ENCODE measurements around the gene NEUROD4.
"Not testable (repeated sequence)": the region's sequence is repeated elsewhere in the genome, so short reads cannot be mapped to it uniquely, and the experiment has no call there.

The NEUROD4 gene

GRCh38 chr12:54984658-54985376, 35.0 kb upstream of the NEUROD4 start, which contains the start of gene TESPA1:
Gene TESPA1 (minus strand): TSS chr12:54984762. CDS start chr12:54974562, 10,200 bp downstream.
- H3K36me3 ChIP-seq (ENCODE audit: control insufficient read depth, insufficient read depth, low read length) = no peaks in the 10 kb centered on the region
- no peaks in the 10 kb centered on the region for H3K27me3 ChIP-seq (ENCODE audit: control insufficient read depth, insufficient read depth, low read length)
- no peak within 1 kb of the TSS for H3K9ac ChIP-seq (ENCODE audit: low read depth, low read length)
- no peaks in the 10 kb centered on the region for H3K9me3 ChIP-seq (ENCODE audit: control insufficient read depth, insufficient read depth, low read length)
- H3K4me3 ChIP-seq (ENCODE audit: low read depth, low read length) = no peak within 1 kb of the TSS
- H3K27ac ChIP-seq (ENCODE audit: low read depth, low read length) = no peak within 1 kb of the TSS
- H3K4me1 ChIP-seq (ENCODE audit: control insufficient read depth, insufficient read depth, low read length) = no peaks in the 10 kb centered on the region

GRCh38 chr12:54986773-54987172, 33.0 kb upstream of the NEUROD4 start:
- H3K4me1 ChIP-seq (ENCODE audit: control insufficient read depth, insufficient read depth, low read length) = not testable (repeated sequence)

GRCh38 chr12:54987611-54988231, 32.1 kb upstream of the NEUROD4 start:
- Histone ChIP-seq H3K27me3 (ENCODE audit: control insufficient read depth, insufficient read depth, low read length) (no peaks in the 10 kb centered on the region), H3K27ac (ENCODE audit: low read depth, low read length) (no peak overlapping the region), H3K4me3 (ENCODE audit: low read depth, low read length) (no peak overlapping the region), H3K9ac (ENCODE audit: low read depth, low read length) (no peak overlapping the region), H3K36me3 (ENCODE audit: control insufficient read depth, insufficient read depth, low read length) (no peaks in the 10 kb centered on the region), H3K4me1 (ENCODE audit: control insufficient read depth, insufficient read depth, low read length) (no peaks in the 10 kb centered on the region), H3K9me3 (ENCODE audit: control insufficient read depth, insufficient read depth, low read length) (no peaks in the 10 kb centered on the region)

More at GRCh38 chr12:54986773-54987172, 33.0 kb upstream of the NEUROD4 start:
- not testable (repeated sequence) for H3K9ac ChIP-seq (ENCODE audit: low read depth, low read length); H3K27me3 ChIP-seq (ENCODE audit: control insufficient read depth, insufficient read depth, low read length); H3K9me3 ChIP-seq (ENCODE audit: control insufficient read depth, insufficient read depth, low read length); H3K27ac ChIP-seq (ENCODE audit: low read depth, low read length); H3K4me3 ChIP-seq (ENCODE audit: low read depth, low read length); H3K36me3 ChIP-seq (ENCODE audit: control insufficient read depth, insufficient read depth, low read length)

- Histone ChIP-seq H3K27me3 (ENCODE audit: control insufficient read depth, insufficient read depth, low read length) (no peaks in the 10 kb centered on the region), H3K9ac (ENCODE audit: low read depth, low read length) (no peak overlapping the region), H3K4me3 (ENCODE audit: low read depth, low read length) (no peak overlapping the region), H3K9me3 (ENCODE audit: control insufficient read depth, insufficient read depth, low read length) (no peaks in the 10 kb centered on the region), H3K27ac (ENCODE audit: low read depth, low read length) (no peak overlapping the region), H3K36me3 (ENCODE audit: control insufficient read depth, insufficient read depth, low read length) (no peaks in the 10 kb centered on the region), H3K4me1 (ENCODE audit: control insufficient read depth, insufficient read depth, low read length) (no peaks in the 10 kb centered on the region)
Observed at GRCh38 chr12:54988402-54989054, 31.2 kb upstream of the NEUROD4 start.

DNA sequence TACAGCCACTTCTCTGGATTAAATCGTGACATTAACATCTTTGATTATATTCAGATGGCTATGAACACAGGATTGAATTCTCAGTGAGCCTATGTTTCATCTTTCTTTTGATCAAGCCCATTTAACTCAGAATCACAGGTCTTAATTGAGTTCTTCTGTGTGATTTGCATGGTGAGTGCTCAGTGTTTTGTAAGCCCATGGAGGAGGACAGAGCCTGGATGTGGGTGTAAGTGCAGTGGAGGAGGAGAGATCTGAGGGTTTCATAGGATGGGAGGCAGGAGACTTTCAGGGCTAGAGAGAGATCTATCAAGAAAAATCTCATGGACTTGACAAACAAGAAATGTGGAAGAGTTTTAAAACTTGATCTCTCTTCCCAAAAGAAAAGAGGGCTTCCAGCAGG, 29.9 kb upstream of the NEUROD4 start:
- H3K9me3 ChIP-seq (ENCODE audit: control insufficient read depth, insufficient read depth, low read length) = no peaks in the 10 kb centered on the region
- no peaks in the 10 kb centered on the region for H3K4me1 ChIP-seq (ENCODE audit: control insufficient read depth, insufficient read depth, low read length)
- no peak overlapping the region for H3K27ac ChIP-seq (ENCODE audit: low read depth, low read length)
- no peak overlapping the region for H3K4me3 ChIP-seq (ENCODE audit: low read depth, low read length)
- no peak overlapping the region for H3K9ac ChIP-seq (ENCODE audit: low read depth, low read length)
- H3K27me3 ChIP-seq (ENCODE audit: control insufficient read depth, insufficient read depth, low read length) = no peaks in the 10 kb centered on the region
- no peaks in the 10 kb centered on the region for H3K36me3 ChIP-seq (ENCODE audit: control insufficient read depth, insufficient read depth, low read length)

GRCh38 chr12:54991161-54991990, 28.4 kb upstream of the NEUROD4 start:
- Histone ChIP-seq H3K4me1 (ENCODE audit: control insufficient read depth, insufficient read depth, low read length) (no peaks in the 10 kb centered on the region), H3K27me3 (ENCODE audit: control insufficient read depth, insufficient read depth, low read length) (no peaks in the 10 kb centered on the region), H3K27ac (ENCODE audit: low read depth, low read length) (no peak overlapping the region), H3K4me3 (ENCODE audit: low read depth, low read length) (no peak overlapping the region), H3K9me3 (ENCODE audit: control insufficient read depth, insufficient read depth, low read length) (no peaks in the 10 kb centered on the region), H3K36me3 (ENCODE audit: control insufficient read depth, insufficient read depth, low read length) (no peaks in the 10 kb centered on the region), H3K9ac (ENCODE audit: low read depth, low read length) (no peak overlapping the region)

DNA sequence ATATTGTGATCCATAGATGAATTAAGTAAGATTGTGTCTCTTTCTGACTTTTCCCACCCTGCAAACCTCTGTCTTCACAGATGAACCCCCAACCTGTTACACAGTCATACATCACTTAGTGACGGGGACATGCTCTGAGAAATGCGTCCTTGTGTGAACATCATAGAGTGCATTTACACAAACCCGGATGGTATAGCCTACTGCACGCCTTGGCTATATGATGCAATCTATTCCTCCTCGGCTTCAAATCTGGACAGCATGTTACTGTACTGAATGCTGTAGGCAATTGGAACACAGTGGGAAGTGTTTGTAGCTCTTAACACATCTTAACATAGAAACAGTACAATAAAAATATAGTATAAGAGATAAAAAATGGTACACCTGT, 27.8 kb upstream of the NEUROD4 start:
- Histone ChIP-seq H3K4me1 (ENCODE audit: control insufficient read depth, insufficient read depth, low read length) (peaks cover 3% of the 10 kb centered on the region), H3K9ac (ENCODE audit: low read depth, low read length) (no peak overlapping the region)

DNA sequence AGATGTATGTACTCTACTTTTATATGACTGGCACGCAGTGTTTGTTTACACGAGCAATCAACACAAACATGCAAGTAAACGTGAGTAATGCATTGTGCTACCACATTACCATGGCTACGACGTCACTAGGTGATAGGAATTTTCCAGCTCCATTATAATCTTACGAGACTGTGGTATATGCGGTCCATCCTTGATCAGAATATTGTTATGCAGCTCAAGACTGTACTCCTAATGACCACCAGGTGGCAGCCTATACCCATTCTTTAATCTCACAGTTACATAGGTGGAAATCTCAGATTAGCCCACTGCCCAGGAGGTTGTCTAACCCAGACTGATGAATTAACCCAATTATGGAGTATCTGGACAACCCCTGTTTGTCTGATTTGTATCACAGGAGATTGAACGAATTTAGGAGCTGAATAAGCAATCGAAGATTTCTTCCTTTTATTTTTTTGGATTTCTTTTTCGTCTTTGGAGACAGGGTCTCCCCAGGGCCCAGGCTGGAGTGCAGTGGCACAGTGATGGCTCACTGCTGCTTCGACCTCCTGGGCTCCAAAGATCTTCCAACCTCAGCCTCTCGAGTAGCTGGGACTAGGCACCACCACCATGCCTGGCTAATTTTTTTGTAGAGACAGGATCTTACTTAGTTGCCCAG, 26.5 kb upstream of the NEUROD4 start:
- Histone ChIP-seq H3K36me3 (ENCODE audit: control insufficient read depth, insufficient read depth, low read length) (no peaks in the 10 kb centered on the region), H3K9me3 (ENCODE audit: control insufficient read depth, insufficient read depth, low read length) (no peaks in the 10 kb centered on the region), H3K27ac (ENCODE audit: low read depth, low read length) (no peak overlapping the region), H3K27me3 (ENCODE audit: control insufficient read depth, insufficient read depth, low read length) (no peaks in the 10 kb centered on the region), H3K4me1 (ENCODE audit: control insufficient read depth, insufficient read depth, low read length) (peaks cover 16% of the 10 kb centered on the region), H3K9ac (ENCODE audit: low read depth, low read length) (no peak overlapping the region), H3K4me3 (ENCODE audit: low read depth, low read length) (no peak overlapping the region)

More for the DNA sequence above, 27.8 kb upstream of the NEUROD4 start:
- Histone ChIP-seq H3K27me3 (ENCODE audit: control insufficient read depth, insufficient read depth, low read length) (no peaks in the 10 kb centered on the region), H3K36me3 (ENCODE audit: control insufficient read depth, insufficient read depth, low read length) (no peaks in the 10 kb centered on the region), H3K9me3 (ENCODE audit: control insufficient read depth, insufficient read depth, low read length) (no peaks in the 10 kb centered on the region), H3K4me3 (ENCODE audit: low read depth, low read length) (no peak overlapping the region), H3K27ac (ENCODE audit: low read depth, low read length) (no peak overlapping the region)

DNA sequence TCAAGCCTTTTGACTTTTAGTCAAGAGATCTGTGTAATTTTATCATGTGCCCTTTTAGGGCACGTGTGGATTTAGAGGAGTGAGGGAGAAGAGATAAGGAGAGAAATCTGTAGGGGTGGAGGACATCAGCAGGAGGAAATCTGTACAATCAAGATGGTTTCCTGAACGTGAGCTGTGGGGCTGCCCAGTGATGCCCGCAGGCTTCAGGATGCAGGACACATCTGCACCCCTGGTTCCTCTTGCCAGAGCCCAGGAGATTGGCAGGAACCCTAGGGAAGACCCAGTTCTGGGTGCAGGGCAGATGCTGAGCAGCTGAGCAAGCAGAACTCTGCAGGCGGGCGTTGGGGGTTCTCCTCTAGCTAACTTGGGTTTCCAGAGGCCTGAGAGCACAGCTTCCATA, 23.6 kb upstream of the NEUROD4 start:
- Histone ChIP-seq H3K4me1 (ENCODE audit: control insufficient read depth, insufficient read depth, low read length) (peaks cover 22% of the 10 kb centered on the region), H3K27me3 (ENCODE audit: control insufficient read depth, insufficient read depth, low read length) (no peaks in the 10 kb centered on the region), H3K9ac (ENCODE audit: low read depth, low read length) (no peak overlapping the region), H3K27ac (ENCODE audit: low read depth, low read length) (no peak overlapping the region), H3K9me3 (ENCODE audit: control insufficient read depth, insufficient read depth, low read length) (no peaks in the 10 kb centered on the region), H3K36me3 (ENCODE audit: control insufficient read depth, insufficient read depth, low read length) (no peaks in the 10 kb centered on the region), H3K4me3 (ENCODE audit: low read depth, low read length) (no peak overlapping the region)

DNA sequence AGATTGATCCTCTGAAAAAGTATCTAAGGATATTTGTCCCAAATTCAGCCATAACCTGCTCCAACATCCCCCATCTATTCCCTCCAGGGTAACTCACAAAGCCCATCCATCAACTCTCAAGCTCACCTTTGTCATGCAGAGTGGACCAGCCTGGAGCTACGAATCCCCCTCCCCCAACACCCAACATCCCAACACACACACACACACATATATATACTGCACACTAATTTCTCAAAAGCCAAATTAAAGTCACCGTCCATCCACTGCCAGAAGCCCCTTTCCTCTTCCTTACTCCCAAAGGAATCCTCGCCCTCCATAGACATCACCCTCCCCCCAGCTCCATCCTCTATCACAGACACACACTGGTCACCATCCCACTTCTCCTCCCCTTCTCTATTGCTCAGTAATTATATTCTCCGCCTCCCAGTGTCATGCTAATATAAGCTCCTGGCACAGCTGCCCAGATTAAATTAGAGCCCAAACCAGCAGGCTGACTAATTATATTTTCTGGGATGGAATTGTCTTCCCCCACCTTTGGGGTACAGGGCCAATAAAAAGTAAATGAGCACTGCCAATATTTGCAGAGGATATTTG, 21.7 kb upstream of the NEUROD4 start:
- H3K27me3 ChIP-seq (ENCODE audit: control insufficient read depth, insufficient read depth, low read length) = no peaks in the 10 kb centered on the region

More for the DNA sequence above, 21.7 kb upstream of the NEUROD4 start:
- peak overlapping the region; percentile 57 for H3K27ac ChIP-seq (ENCODE audit: low read depth, low read length)
- peak overlapping the region; percentile 30 for H3K4me3 ChIP-seq (ENCODE audit: low read depth, low read length)
- no peaks in the 10 kb centered on the region for H3K36me3 ChIP-seq (ENCODE audit: control insufficient read depth, insufficient read depth, low read length)
- H3K4me1 ChIP-seq (ENCODE audit: control insufficient read depth, insufficient read depth, low read length) = peaks cover 22% of the 10 kb centered on the region
- no peaks in the 10 kb centered on the region for H3K9me3 ChIP-seq (ENCODE audit: control insufficient read depth, insufficient read depth, low read length)
- H3K9ac ChIP-seq (ENCODE audit: low read depth, low read length) = no peak overlapping the region; the same call in 1 of the 2 replicates
